B cell (primary cell): ENCODE measurements around the gene SLIT3. TPM values are rescaled to one million over a fixed set of nuclear protein-coding genes. Genes with fewer than 3 reads are reported as not detected.

Experiments used
- ATAC-seq: fragments of 200-7000 bp; cut with Tn5 transposase; one replicate; pipeline ENCODE4 v1.10.0; 2021; ENCODE audit warnings: low read depth, mild to moderate bottlenecking, moderate number of reproducible peaks, moderate library complexity
- CTCF ChIA-PET: fragments of 350-600 bp; sonication (Branson Sonifier 250); formaldehyde crosslinking; loops from one replicate; lab custom pipeline; 2021; ENCODE audit warnings: antibody characterized with exemption, inconsistent platforms; lab: Charles Lee
- POLR2A ChIA-PET: fragments of 350-600 bp; sonication (Branson Sonifier 250); formaldehyde crosslinking; loops from one replicate; lab custom pipeline; 2021; ENCODE audit warnings: antibody characterized with exemption; lab: Charles Lee
- DNase-seq: peaks from one replicate; pipeline ENCODE4 v3.0.0; 2013
- H2AFZ ChIP-seq: 2 replicates; pipeline ENCODE4 v1.6.1; 2012; ENCODE audit warnings: mild to moderate bottlenecking, low read depth, low read length; ENCODE audit not compliant: insufficient read depth, poor library complexity, severe bottlenecking
- H3K27ac ChIP-seq, 2 donors: 1 replicate in 1 of 2; 2 replicates in 1 of 2; pipeline ENCODE4 v1.5.1; 2012 to 2013; ENCODE audit warnings: low read length in 2 of 2, mild to moderate bottlenecking in 2 of 2, moderate library complexity in 1 of 2
- H3K27me3 ChIP-seq, 4 experiments: fragments of 200-600 bp in 1 of 4; sonication (generic) in 1 of 4; replicated peaks in 1 of 4; 1 replicate in 2 of 4; 2 replicates in 2 of 4; pipeline versions ENCODE4 v1.6.1 to v1.7.0; 2013 to 2016; ENCODE audit warnings: low read length in 3 of 4, mild to moderate bottlenecking in 2 of 4, mixed read lengths in 1 of 4, moderate library complexity in 1 of 4; ENCODE audit not compliant: insufficient read depth in 4 of 4, control insufficient read depth in 3 of 4; ENCODE audit errors: control extremely low read depth in 1 of 4
- H3K36me3 ChIP-seq, 2 experiments: replicated peaks in 1 of 2; 1 replicate in 1 of 2; 2 replicates in 1 of 2; pipeline versions ENCODE4 v1.6.1 to v1.7.1; 2013; ENCODE audit warnings: low read length in 1 of 2; ENCODE audit not compliant: insufficient read depth in 2 of 2, control insufficient read depth in 1 of 2; ENCODE audit errors: control extremely low read depth in 1 of 2, extremely low read depth in 1 of 2
- H3K4me1 ChIP-seq, 2 donors: fragments of 200-600 bp in 1 of 2; sonication (generic) in 1 of 2; 1 replicate in 1 of 2; 2 replicates in 1 of 2; pipeline versions ENCODE4 v1.5.1 to v1.6.1; 2013 to 2017; ENCODE audit warnings: low read length in 2 of 2; ENCODE audit not compliant: control insufficient read depth in 2 of 2, insufficient read depth in 2 of 2
- H3K4me2 ChIP-seq: replicated peaks from 2 replicates; pipeline ENCODE3; 2012; ENCODE audit warnings: mild to moderate bottlenecking, low read depth, low read length; ENCODE audit not compliant: poor library complexity, severe bottlenecking
- H3K4me3 ChIP-seq, 5 experiments: fragments of 200-600 bp in 1 of 5; sonication (generic) in 1 of 5; 1 replicate in 3 of 5; 2 replicates in 2 of 5; pipeline versions ENCODE4 v1.5.1 to v1.7.0; 2011 to 2016; ENCODE audit warnings: low read length in 4 of 5, mild to moderate bottlenecking in 4 of 5, low read depth in 2 of 5, control low read depth in 1 of 5, moderate library complexity in 1 of 5; ENCODE audit not compliant: insufficient read depth in 1 of 5; ENCODE audit errors: control extremely low read depth in 1 of 5, extremely low read depth in 1 of 5
- H3K79me2 ChIP-seq: fragments of 200-600 bp; sonication (generic); one replicate; pipeline ENCODE4 v1.6.0; 2016; ENCODE audit warnings: low read length; ENCODE audit not compliant: control insufficient read depth, insufficient read depth
- H3K9ac ChIP-seq: fragments of 200-600 bp; sonication (generic); 2 replicates; pipeline ENCODE4 v1.6.1; 2017; ENCODE audit warnings: mild to moderate bottlenecking, low read length, moderate library complexity
- H3K9me3 ChIP-seq, 3 donors: one replicate each; pipeline versions ENCODE4 v1.6.1 to v1.7.1; 2013; ENCODE audit warnings: low read length in 2 of 3; ENCODE audit not compliant: control insufficient read depth in 2 of 3, insufficient read depth in 1 of 3; ENCODE audit errors: control extremely low read depth in 1 of 3
- H4K20me1 ChIP-seq: 2 replicates; pipeline ENCODE4 v1.6.0; 2012; ENCODE audit warnings: mild to moderate bottlenecking, low read length; ENCODE audit not compliant: insufficient read depth, control insufficient read depth, poor library complexity, severe bottlenecking
- H3K27ac Mint-ChIP-seq: one replicate; pipeline ENCODE4 v1.8.0; 2021; ENCODE audit warnings: mixed read lengths
- H3K27me3 Mint-ChIP-seq: one replicate; pipeline ENCODE4 v1.8.0; 2021; ENCODE audit warnings: mixed read lengths
- H3K4me1 Mint-ChIP-seq: one replicate; pipeline ENCODE4 v1.8.0; 2021; ENCODE audit warnings: mixed read lengths
- H3K4me3 Mint-ChIP-seq: one replicate; pipeline ENCODE4 v1.8.0; 2021; ENCODE audit warnings: mixed read lengths
- H3K9me3 Mint-ChIP-seq: one replicate; pipeline ENCODE4 v1.8.0; 2022; ENCODE audit warnings: mixed read lengths; ENCODE audit not compliant: insufficient read depth
- CTCF ChIP-seq: fragments of 200-600 bp; IDR thresholded peaks from one replicate; pipeline ENCODE4 v1.8.0; 2022; ENCODE audit warnings: antibody characterized with exemption, mild to moderate bottlenecking
- EZH2 ChIP-seq: IDR thresholded peaks from 2 replicates; pipeline ENCODE4 v1.6.1; 2012; ENCODE audit warnings: borderline replicate concordance, low read depth, mild to moderate bottlenecking, moderate library complexity, low read length; ENCODE audit not compliant: insufficient read depth, poor library complexity, severe bottlenecking
- WGBS: methylation state at CpG from one replicate; pipeline ENCODE4 v1.1.5; 2013; ENCODE audit warnings: missing lambda C conversion rate; ENCODE audit not compliant: insufficient coverage; 5-methylcytosine and 5-hydroxymethylcytosine counted together
- intact Hi-C: fragments of 100-400 bp; cut with micrococcal nuclease; formaldehyde crosslinking; loops from one replicate; pipeline ENCODE4 v1.10.0; 2022
- polyA plus RNA-seq: library from polyadenylated mRNA; depleted of rRNA; stranded (reverse); fragments of >200 nt; gene quantifications from 2 replicates; pipeline ENCODE4 v1.2.3, GENCODE V29; 2012
- total RNA-seq, 2 donors: library from RNA; stranded (reverse); fragments of 120-200 nt in 1 of 2; gene quantifications; 1 replicate in 1 of 2; 2 replicates in 1 of 2; pipeline versions ENCODE4 v1.2.3 to v1.2.4, GENCODE V29; 2013 to 2022

Gene SLIT3
- total and polyA plus RNA-seq, 2 donors (not counting 1 experiment from before 2014, with no cell fraction given), result not detected

DNA sequence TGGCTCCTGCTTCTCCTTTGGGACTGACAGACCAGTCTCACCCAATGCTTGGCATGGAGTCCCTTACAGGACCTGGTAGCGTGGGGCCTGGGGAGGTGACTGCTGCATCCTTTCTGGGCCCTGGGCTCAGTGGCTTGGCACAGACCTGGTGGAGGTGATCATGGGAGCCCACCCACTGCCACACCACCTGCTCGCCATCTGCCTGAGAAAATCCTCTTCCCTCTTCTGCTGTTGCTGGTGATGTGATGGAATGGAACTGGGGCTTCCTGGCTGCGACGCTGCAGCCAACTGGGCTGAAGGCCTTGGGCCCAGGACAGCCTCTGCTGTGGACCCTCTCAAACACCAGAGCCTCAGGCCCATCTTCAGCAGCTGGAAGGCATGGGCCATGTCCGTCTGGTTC, 599.3 kb downstream of the SLIT3 start:
- WGBS, result 100% methylated on average over 1 of the region's 5 CpGs
- ChIA-PET POLR2A (no interaction called here), CTCF (no interaction called here)
- Mint-ChIP-seq H3K27me3 (peaks cover 2% of the 10 kb centered on the region), H3K27ac (no peak overlapping the region), H3K4me3 (no peak overlapping the region), H3K4me1 (no peaks in the 10 kb centered on the region), H3K9me3 (no peaks in the 10 kb centered on the region)
- intact Hi-C loops, result no loop called here
- no peak for ATAC-seq
- Histone ChIP-seq H3K27ac (no peak overlapping the region), H3K36me3 (no peaks in the 10 kb centered on the region), H3K27me3 (no peaks in the 10 kb centered on the region), H2AFZ (no peak overlapping the region), H3K4me1 (no peaks in the 10 kb centered on the region), H4K20me1 (no peaks in the 10 kb centered on the region), H3K79me2 (no peaks in the 10 kb centered on the region), H3K4me3 (no peak overlapping the region), H3K9ac (no peak overlapping the region), H3K4me2 (no peak overlapping the region), H3K9me3 (no peaks in the 10 kb centered on the region)
- DNase-seq, result no peak
- TF ChIP-seq CTCF (no peak), EZH2 (no peak)

GRCh38 chr5:168699002-168699401, 601.9 kb downstream of the SLIT3 start:
- WGBS, result 73% methylated on average over 3 of the region's 8 CpGs
- Mint-ChIP-seq H3K27me3 (peaks cover 2% of the 10 kb centered on the region), H3K4me1 (no peaks in the 10 kb centered on the region), H3K4me3 (no peak overlapping the region), H3K27ac (no peak overlapping the region), H3K9me3 (no peaks in the 10 kb centered on the region)
- Histone ChIP-seq H3K27me3 (peaks cover 0 to 4% (median 0%) of the 10 kb centered on the region in 4 experiments), H3K9ac (no peak overlapping the region), H2AFZ (no peak overlapping the region), H3K4me2 (no peak overlapping the region), H3K4me1 (no peaks in the 10 kb centered on the region), H3K4me3 (no peak overlapping the region), H3K27ac (no peak overlapping the region), H3K9me3 (no peaks in the 10 kb centered on the region), H4K20me1 (no peaks in the 10 kb centered on the region), H3K36me3 (no peaks in the 10 kb centered on the region), H3K79me2 (no peaks in the 10 kb centered on the region)
- no peak for DNase-seq
- CTCF ChIA-PET, result no interaction called here
- no peak for ATAC-seq
- no peak for TF ChIP-seq EZH2
- TF ChIP-seq CTCF, result no peak
- POLR2A ChIA-PET, result no interaction called here
- intact Hi-C loops, result no loop called here
